Measurements from ENCODE around the gene DYNC1H1.
A peak's percentile ranks its signal among the peaks of the same experiment; 100 is the strongest.

The DYNC1H1 gene

DNA sequence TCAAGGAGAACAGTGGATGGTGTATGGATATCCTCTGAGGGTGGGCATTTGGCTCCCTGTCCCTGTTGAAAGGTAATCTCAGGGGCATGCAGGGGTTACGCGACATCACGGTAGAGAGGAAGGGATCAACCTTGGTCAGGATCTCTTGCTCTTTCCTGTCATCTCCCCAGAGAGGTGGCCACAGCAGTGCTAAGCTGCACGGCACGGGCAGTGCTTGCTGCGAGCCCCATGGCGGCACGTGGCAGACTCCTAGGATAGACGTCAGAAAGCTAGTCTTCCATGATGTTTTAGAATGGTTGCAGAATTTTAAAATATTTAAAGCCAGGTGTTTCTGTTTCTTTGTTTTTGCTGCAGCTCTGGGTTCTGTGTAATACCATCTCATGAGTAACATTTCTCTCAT is 41.0 kb downstream of the DYNC1H1 start:
- DNase-seq = no peak

DNA sequence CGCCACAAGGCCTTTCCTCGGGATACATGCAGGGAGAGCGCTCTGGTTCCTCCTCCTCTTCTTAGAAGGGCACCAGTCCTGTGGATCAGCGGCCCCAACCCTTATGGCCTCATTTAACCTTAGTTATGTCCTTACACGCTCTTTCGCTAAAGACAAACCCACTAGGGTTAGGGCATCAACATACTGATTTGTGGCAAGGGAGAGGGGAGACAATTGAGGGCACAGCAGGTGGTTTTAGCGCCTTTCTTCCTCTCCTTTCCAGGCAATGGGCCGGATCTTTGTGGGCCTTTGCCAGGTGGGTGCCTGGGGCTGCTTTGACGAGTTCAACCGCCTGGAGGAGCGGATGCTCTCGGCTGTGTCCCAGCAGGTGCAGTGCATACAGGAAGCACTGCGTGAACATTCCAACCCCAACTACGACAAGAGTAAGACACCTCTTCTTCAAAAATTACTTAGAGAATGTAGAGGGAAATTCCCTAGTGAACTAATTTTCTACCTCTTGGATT is 43.6 kb downstream of the DYNC1H1 start:
- DNase-seq = no peak

DNA sequence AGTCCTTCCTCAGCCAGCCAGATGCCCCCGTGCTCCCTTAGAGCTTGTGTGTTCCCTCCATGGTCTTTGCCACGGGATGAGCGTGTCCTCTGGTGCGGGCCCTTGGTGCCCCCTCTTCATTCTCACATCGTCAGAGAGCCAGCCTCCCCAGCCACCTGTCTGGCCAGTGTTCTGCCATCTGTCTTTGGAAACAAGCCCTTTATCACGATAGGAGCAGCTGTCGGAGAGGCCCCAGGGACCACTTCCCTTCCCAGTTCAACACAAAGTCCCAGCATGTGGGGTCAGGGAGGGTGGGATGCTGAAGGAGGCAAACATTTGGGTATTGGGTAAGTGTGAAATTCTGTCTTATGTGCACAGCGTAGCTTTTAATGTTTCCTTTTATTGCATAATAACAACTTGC is 44.5 kb downstream of the DYNC1H1 start:
- DNase-seq = no peak

DNA sequence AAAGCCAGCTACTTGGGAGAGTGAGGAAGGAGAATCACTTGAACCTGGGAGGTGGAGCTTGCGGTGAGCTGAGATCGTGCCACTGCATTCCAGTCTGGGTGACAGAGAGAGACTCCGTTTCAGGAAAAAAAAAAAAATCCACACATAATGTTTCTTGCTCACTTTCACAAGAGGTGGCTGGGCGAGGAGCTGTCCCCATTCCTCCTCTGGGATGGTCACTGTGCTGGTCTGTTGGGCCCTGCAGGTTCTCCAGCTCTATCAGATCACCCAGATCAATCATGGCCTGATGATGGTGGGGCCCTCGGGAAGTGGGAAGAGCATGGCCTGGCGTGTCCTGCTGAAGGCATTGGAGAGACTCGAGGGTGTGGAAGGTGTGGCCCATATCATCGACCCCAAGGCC is 47.3 kb downstream of the DYNC1H1 start:
- no peak for DNase-seq

DNA sequence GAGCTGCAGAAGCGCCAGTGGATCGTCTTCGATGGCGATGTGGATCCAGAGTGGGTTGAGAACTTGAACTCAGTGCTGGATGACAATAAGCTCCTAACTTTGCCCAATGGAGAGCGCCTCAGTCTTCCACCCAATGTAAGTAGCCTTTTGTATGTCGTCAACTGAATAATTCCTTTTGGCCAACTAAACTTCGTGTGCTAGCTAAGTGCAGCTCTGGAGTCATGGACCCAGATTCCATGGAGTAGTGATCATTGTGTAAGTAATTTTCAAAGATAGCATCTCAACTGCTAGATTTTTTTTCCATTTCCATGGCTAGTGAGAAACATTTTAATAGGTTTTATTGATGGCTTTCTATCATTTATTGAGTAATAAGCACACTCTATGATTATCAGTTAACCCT is 48.0 kb downstream of the DYNC1H1 start:
- DNase-seq = no peak

DNA sequence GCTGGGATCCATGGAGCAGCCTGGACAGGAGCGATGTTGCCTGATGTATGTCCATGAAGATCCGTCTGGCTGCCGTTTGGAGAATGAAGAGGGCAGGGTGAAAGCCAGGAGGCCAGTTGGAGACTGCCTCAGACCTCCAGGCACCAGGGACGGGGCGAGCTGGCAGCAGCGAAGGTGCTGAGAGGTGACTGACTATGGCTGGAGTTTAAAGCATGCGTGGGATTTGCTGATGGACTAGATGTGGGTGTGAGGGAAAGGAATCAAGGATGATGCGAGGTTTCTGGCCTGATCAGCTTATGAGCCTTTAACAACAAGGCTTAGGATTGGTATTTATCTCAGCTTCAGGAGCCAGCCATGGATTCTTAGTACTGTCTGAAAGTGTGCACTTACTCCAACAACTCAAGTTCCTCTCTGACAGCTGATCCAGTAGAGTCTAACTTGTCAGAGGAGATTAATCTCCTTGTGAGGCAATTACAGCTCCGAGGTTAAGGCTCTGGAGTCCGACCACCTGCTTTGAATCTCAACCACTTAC is 49.4 kb downstream of the DYNC1H1 start:
- no peak for DNase-seq

DNA sequence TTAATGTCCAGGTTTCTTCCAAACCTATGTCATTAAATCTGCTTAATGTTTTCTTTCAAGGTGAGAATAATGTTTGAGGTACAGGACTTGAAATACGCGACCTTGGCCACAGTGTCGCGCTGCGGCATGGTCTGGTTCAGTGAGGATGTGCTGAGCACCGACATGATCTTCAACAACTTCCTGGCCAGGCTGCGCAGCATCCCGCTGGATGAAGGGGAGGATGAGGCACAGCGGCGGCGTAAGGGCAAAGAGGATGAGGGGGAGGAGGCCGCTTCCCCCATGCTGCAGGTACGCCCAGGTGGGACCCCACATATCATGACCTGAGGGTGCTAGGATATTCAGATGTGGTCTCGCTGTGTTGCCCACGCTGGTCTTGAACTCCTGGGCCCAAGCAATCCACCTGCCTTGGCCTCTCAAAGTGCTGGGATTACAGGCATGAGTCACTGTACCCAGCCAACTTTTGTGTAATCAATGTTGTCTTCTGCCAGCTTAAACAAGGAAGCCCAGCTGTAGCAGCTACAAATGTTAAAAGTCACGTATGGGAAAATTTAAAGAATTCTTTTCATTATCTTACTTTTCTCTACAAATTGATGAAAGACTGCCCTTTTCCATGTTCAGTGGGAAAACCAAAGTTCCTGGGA is 50.8 kb downstream of the DYNC1H1 start:
- DNase-seq = no peak

DNA sequence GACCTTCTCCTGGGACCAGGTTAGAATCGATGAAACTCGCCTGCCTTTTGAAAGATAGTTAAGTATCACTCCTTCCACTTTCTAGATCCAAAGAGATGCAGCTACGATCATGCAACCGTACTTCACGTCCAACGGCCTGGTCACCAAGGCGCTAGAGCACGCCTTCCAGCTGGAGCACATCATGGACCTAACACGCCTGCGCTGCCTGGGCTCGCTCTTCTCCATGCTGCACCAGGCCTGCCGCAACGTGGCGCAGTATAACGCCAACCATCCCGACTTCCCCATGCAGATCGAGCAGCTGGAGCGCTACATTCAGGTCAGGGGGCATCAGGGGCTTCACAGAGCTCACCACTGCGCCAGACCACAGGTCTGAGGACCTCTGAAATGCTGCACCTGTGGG is 51.4 kb downstream of the DYNC1H1 start:
- DNase-seq = no peak

DNA sequence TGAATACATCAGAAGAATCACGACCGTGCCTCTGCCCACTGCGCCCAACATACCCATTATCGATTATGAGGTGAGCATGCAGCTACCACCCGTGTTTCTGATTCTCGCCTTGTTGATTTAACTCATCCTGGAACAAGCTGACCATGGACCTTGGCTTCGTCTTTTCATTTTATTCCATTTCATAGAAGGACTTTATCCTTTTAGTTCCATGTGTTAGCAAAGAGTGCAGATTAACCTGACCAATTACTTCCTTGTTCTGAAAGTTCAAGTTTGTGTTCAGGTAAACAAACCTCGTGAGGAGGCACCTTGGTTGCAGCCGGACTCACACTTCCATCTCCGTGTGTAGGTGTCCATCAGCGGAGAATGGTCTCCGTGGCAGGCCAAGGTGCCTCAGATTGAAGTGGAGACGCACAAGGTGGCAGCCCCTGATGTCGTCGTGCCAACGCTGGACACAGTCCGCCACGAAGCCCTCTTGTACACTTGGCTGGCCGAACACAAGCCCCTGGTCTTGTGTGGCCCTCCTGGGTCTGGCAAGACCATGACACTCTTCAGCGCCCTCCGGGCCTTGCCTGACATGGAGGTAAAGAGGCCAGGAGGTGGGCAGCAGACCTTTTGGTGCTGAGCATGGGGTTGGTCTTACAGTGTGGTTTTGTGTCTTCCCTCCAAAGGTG is 52.2 kb downstream of the DYNC1H1 start:
- DNase-seq = no peak

DNA sequence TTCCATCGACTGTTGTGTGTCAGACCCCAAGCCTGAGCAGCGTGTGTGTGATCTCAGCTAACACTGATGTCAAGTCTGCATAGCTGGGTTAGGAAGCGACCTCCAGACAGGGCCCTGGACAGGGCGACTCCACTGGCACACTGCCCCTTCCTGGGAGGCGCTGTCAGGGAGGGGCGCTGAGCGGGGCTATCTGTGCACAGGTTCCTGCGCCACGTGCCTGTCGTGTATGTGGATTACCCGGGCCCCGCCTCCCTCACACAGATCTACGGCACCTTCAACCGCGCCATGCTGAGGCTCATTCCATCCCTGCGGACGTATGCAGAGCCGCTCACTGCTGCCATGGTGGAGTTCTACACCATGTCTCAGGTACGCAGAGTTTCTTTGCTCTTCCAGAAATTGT is 53.9 kb downstream of the DYNC1H1 start:
- DNase-seq = no peak

DNA sequence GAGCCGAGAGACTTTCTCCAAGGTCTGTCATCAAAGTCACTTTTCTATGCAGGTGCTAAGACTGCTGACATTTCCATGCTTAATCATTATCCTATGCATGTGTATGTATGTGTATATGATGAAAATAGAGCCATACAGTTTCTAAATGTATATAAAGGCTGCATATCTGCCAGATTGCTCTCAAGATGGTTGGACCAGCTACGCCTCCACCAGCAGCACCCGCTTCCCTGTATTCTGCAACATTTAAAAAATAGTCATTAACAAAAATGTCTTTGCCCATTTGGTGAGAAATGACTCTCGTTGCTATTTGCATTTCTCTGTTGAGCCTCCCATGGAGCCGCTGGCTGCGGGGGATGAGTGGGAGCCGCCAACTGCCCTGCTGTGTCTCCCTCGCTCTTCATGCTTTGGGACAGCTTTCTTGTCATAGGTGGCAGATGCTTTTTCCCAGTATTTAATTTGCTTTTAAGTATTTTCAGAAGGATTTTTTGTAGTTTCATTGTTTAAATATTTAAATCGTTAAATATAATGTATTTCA is 54.7 kb downstream of the DYNC1H1 start:
- DNase-seq = no peak

DNA sequence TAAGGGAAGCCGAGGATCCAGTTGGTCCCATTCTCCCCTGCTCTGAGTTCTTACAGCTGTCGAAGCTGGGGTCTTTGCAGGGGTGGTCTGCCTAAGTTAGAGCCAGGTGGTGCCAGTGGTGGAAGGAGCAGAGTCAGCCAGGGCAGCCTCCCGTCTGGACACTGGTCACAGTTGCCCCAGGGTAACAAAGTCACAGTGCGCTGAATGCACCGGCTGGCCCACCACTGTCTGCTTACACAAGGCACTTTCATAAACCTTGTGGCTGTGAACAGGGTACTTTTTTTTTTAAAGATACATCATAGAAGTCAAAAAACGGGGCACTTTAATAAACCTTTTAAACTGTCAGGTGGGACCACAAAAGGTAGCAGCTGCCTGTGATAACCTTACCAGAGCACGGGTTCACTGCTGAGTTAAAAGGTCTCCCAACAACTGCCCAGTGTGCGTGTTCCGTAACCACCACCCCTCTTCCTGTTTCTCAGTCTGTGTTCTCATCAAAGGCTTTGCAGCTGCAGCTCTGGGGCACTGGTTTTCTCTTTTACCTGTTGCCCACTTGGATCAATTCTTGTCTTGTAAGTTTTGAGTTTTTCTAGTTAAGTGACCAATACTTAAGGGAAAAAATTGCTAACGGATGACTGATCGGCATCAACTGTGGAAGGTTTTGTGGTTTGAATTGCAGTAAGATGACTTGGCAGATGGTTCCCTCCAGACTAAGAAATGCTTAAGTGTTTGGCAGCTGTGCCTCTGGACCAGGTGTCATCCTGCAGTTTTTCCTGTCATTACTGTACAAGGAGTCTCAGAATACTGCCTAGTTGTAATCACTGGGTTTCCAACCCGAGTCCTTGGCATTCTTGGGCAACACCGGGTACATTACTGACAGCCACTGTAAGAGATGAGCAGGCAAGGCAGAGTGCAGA is 55.9 kb downstream of the DYNC1H1 start:
- DNase-seq = no peak

DNA sequence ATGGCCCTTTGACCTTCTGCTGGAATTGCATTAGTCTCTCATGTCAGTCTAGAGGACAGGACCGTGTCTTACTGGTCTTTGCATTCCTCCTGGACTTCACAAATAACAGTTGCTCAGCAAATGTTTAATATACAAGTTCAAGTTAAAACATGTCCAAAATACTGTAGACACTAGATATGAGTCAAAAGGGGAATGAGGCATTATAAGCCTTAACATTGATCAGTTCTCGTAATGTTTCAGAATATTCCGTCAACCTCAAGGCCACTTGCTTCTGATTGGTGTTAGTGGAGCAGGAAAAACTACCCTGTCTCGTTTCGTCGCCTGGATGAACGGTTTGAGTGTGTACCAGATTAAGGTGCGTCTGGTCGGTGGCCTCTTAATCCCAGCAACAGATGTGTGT is 62.6 kb downstream of the DYNC1H1 start:
- no peak for DNase-seq

DNA sequence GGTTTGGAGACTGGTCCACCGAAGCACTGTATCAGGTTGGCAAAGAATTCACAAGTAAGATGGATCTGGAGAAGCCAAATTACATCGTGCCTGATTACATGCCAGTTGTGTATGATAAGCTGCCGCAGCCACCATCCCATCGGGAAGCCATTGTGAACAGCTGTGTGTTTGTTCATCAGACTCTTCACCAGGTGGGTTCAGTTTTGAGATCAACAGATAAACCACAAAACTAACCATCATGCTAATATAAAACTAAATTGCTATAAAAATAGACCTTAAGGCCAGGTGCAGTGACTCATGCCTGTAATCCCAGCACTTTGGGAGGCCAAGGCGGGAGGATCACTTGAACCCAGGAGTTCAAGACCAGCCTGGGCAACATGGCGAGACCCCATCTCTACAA is 63.6 kb downstream of the DYNC1H1 start:
- no peak for DNase-seq

DNA sequence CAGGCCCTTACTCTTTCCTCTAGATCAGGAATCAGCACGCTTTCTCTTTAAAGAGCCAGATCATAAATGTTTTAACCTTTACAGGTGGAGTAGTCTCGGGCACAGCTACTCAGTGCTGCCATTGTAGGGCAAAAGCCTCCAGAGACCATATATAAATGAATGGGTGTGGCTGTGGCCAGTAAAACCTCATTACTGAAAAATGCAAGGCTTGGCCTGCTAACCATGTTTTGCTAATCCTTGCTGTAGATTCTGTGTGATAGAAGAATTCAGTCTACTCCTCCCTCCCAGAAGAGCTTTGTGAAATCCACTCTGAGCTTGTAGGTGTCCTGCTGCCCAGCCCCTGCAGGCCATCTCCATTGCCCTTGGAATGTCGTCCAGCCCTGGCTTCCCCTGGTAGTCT is 64.4 kb downstream of the DYNC1H1 start:
- DNase-seq = no peak

DNA sequence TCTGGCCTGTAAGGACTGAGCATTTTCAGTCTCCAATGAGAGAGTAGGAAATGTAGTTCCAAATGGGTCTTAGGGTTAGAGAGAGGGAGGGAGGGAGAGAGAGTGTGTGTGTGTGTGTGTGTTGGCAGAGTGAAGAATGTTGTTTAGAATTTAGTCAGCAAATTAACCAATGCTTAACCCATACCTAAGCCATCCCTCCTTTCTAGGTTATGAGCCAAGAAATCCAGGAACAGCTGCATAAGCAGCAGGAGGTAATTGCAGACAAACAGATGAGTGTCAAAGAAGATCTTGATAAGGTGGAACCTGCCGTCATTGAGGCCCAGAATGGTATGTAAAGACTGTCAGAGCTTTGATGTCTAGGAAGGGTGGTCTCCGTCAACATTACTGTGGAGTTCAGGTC is 65.6 kb downstream of the DYNC1H1 start:
- peak; percentile 5 for DNase-seq

DNA sequence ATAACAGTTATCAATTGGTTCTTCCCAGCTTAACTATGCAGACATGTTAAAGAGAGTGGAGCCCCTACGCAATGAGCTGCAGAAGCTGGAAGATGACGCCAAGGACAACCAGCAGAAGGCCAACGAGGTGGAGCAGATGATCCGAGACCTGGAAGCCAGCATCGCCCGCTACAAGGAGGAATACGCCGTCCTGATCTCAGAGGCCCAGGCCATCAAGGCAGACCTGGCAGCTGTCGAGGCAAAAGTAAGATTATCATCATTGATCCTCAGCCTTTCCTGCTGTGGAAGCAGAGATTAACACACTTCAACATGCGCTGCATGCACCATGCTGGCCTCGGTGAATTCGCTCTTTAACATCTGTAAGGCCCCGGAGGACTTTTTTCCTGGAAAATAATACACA is 68.9 kb downstream of the DYNC1H1 start:
- DNase-seq = no peak

DNA sequence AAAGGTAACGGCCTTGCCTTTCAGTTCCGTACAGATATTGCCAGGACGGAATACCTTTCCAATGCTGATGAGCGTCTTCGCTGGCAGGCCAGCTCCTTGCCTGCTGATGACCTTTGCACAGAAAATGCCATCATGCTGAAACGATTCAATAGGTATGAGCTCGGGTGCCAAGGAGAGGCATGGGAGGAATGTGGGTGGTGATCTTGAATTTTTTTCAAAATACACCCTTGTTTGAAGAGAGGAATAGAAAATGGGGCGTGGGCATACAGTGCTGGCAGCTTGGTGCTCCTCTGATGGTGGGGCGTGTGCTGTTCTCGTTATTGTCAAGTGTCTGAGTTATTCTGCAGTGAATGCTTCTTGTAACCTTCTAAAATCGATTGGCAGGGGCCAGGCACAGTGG is 69.9 kb downstream of the DYNC1H1 start:
- DNase-seq = no peak

DNA sequence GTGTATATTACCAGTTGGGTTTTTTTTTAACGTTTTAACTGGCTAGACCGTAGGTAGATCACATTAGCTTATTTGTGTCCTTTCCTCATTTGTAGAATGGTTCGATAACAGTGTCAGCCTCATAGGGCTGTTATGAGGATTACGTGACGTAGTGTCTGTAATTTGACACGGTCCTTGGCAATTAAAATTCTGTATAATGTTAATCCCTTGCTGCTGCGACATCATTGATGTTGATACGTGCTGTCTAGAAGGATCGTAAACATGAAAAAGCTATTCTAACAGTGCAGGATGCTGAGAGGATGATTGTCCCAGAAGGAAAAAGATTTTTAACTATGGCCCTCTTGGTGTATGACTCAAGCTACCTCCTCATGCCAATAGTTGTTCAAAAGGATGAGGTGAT is 71.5 kb downstream of the DYNC1H1 start:
- no peak for DNase-seq

DNA sequence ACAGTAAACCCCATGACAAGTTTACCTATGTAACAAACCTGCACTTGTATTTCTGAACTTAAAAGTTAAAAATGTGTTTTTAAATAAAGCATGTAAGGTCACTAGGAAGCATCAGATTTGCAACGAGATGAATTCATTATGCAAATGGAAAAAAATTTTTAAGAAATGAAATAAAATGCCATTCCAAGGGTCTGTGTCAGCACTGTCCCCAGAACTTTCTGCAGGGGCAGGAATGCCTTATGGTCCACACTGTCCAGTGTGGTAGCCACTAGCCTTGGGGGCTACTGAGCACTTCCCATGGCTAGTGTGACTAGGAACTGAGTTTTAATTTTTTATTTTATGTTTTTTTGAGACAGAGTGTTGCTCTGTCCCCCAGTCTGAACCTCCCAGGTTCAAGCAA is 73.3 kb downstream of the DYNC1H1 start:
- no peak for DNase-seq

DNA sequence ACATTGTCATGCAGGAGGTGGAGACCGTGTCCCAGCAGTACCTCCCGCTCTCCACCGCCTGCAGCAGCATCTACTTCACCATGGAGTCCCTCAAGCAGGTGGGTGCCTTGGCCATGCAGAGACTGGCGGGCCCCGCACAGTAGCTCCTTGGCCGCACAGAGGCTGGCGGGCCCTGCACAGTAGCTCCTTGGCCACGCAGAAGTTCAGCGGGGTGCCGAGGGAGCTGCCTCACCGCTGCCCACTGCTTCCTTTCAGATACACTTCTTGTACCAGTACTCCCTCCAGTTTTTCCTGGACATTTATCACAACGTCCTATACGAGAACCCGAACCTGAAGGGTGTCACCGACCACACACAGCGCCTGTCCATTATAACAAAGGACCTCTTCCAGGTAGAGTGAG is 74.8 kb downstream of the DYNC1H1 start:
- no peak for DNase-seq

DNA sequence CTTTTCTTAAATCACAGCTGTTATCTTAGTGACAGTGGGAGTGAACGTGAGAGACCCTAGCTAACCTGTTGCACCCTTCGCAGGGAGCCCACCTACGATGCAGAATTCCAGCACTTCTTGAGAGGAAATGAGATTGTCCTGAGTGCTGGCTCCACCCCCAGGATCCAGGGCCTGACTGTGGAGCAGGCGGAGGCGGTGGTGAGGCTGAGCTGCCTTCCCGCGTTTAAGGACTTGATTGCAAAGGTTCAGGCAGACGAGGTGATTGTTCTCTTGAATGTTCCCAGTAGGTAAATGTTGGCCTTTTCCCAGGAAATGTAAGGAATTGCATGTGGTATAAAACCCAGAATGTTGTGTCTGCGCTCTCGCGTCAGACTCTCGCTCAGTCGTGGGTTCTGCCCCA is 75.8 kb downstream of the DYNC1H1 start:
- no peak for DNase-seq

DNA sequence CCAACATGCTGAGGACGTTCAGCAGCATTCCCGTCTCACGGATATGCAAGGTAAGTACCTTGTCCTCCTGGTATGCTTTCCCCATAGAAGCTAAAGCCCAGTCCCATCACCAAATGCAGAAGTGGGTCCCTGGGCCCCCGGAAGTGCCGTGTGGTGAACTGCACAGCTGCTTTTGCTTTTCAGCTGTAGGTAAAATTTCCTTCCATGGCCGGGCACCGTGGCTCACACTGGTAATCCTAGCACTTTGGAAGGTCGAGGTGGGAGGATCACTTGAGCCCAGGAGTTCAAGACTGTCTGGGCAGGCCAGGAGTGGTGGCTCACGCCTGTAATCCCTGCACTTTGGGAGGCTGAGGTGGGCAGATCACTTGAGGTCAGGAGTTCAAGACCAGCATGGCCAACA is 78.3 kb downstream of the DYNC1H1 start:
- no peak for DNase-seq
